Neuronal stem cell (in vitro differentiated cells): ENCODE data around the gene ANAPC7.

Experiments used
- DNase-seq: peaks from one replicate; pipeline ENCODE4 v3.0.0-alpha.2; 2013; ENCODE audit warnings: low spot score
- H2AFZ ChIP-seq: one replicate; pipeline ENCODE4 v1.6.1; 2013; ENCODE audit warnings: mild to moderate bottlenecking, low read length, inconsistent platforms
- H2AK5ac ChIP-seq: 2 replicates; pipeline ENCODE4 v1.6.1; 2013; ENCODE audit warnings: low read depth, mild to moderate bottlenecking, inconsistent platforms, low read length, moderate library complexity, mixed read lengths
- H2BK120ac ChIP-seq: 2 replicates; pipeline ENCODE4 v1.6.1; 2013; ENCODE audit warnings: low read depth, mild to moderate bottlenecking, inconsistent platforms, low read length, moderate library complexity, mixed read lengths
- H2BK12ac ChIP-seq: one replicate; pipeline ENCODE4 v1.6.1; 2013; ENCODE audit warnings: low read length, inconsistent platforms
- H2BK15ac ChIP-seq: 2 replicates; pipeline ENCODE4 v1.6.1; 2013; ENCODE audit warnings: mild to moderate bottlenecking, low read length, inconsistent platforms, mixed read lengths
- H2BK5ac ChIP-seq: one replicate; pipeline ENCODE4 v1.6.1; 2013; ENCODE audit warnings: inconsistent platforms, mild to moderate bottlenecking, low read length, moderate library complexity
- H3K14ac ChIP-seq: one replicate; pipeline ENCODE4 v1.6.1; 2013; ENCODE audit warnings: low read length, inconsistent platforms
- H3K18ac ChIP-seq: 2 replicates; pipeline ENCODE4 v1.6.1; 2013; ENCODE audit warnings: low read length, inconsistent platforms
- H3K23ac ChIP-seq: 2 replicates; pipeline ENCODE4 v1.6.1; 2013; ENCODE audit warnings: low read depth, mild to moderate bottlenecking, mixed read lengths, low read length, inconsistent platforms; ENCODE audit not compliant: poor library complexity
- H3K27ac ChIP-seq: replicated peaks from 3 replicates; pipeline ENCODE4 v1.5.1; 2013; ENCODE audit warnings: low read length, inconsistent platforms
- H3K27me3 ChIP-seq, 3 experiments: 2 replicates each; pipeline ENCODE4 v1.6.1; 2013; ENCODE audit warnings: low read length in 3 of 3, mild to moderate bottlenecking in 2 of 3, inconsistent platforms in 1 of 3, low read depth in 1 of 3, mixed read lengths in 1 of 3, moderate library complexity in 1 of 3; ENCODE audit not compliant: control insufficient read depth in 3 of 3, insufficient read depth in 3 of 3
- H3K36me3 ChIP-seq, 2 donors: replicated peaks in 1 of 2; 2 replicates each; pipeline ENCODE4 v1.6.1; 2013; ENCODE audit warnings: low read length in 2 of 2; ENCODE audit not compliant: control insufficient read depth in 2 of 2, insufficient read depth in 2 of 2
- H3K4ac ChIP-seq: 2 replicates; pipeline ENCODE4 v1.6.1; 2013; ENCODE audit warnings: inconsistent platforms, mild to moderate bottlenecking, low read length, moderate library complexity
- H3K4me1 ChIP-seq, 2 donors: 1 replicate in 1 of 2; 2 replicates in 1 of 2; pipeline ENCODE4 v1.6.1; 2013; ENCODE audit warnings: low read length in 2 of 2, low read depth in 1 of 2; ENCODE audit not compliant: control insufficient read depth in 2 of 2, insufficient read depth in 1 of 2
- H3K4me2 ChIP-seq: one replicate; pipeline ENCODE4 v1.6.1; 2013; ENCODE audit warnings: mild to moderate bottlenecking, low read length, inconsistent platforms; ENCODE audit not compliant: insufficient read depth, poor library complexity, severe bottlenecking
- H3K4me3 ChIP-seq, 2 donors: 2 replicates each; pipeline ENCODE4 v1.5.1; 2013; ENCODE audit warnings: low read length in 2 of 2, mild to moderate bottlenecking in 2 of 2, inconsistent platforms in 1 of 2, moderate library complexity in 1 of 2
- H3K79me1 ChIP-seq: one replicate; pipeline ENCODE4 v1.6.1; 2013; ENCODE audit warnings: low read depth, mild to moderate bottlenecking, inconsistent platforms, low read length, moderate library complexity
- H3K9ac ChIP-seq: one replicate; pipeline ENCODE4 v1.6.1; 2013; ENCODE audit warnings: mild to moderate bottlenecking, low read depth, low read length, inconsistent platforms; ENCODE audit not compliant: poor library complexity
- H3K9me3 ChIP-seq, 2 donors: replicated peaks in 1 of 2; 2 replicates each; pipeline versions ENCODE3 to v1.6.1; 2013; ENCODE audit warnings: low read length in 2 of 2, mild to moderate bottlenecking in 2 of 2, inconsistent platforms in 1 of 2, low read depth in 1 of 2, mixed read lengths in 1 of 2, moderate library complexity in 1 of 2; ENCODE audit not compliant: control insufficient read depth in 2 of 2, insufficient read depth in 1 of 2
- H4K8ac ChIP-seq: one replicate; pipeline ENCODE4 v1.6.1; 2013; ENCODE audit warnings: low read depth, mild to moderate bottlenecking, inconsistent platforms, low read length, moderate library complexity
- H4K91ac ChIP-seq: one replicate; pipeline ENCODE4 v1.6.1; 2013; ENCODE audit warnings: low read length, low read depth, mild to moderate bottlenecking, inconsistent platforms; ENCODE audit not compliant: poor library complexity
- WGBS, 2 donors: extraction: QIAGEN DNeasy Blood & Tissue Kit; methylation state at CpG; one replicate each; pipeline ENCODE4 v1.1.7; 2013; ENCODE audit warnings: missing lambda C conversion rate in 2 of 2, mixed read lengths in 1 of 2; ENCODE audit not compliant: insufficient read length in 2 of 2, insufficient replicate concordance in 1 of 2; ENCODE audit errors: extremely low coverage in 2 of 2; 5-methylcytosine and 5-hydroxymethylcytosine counted together

Gene ANAPC7

DNA sequence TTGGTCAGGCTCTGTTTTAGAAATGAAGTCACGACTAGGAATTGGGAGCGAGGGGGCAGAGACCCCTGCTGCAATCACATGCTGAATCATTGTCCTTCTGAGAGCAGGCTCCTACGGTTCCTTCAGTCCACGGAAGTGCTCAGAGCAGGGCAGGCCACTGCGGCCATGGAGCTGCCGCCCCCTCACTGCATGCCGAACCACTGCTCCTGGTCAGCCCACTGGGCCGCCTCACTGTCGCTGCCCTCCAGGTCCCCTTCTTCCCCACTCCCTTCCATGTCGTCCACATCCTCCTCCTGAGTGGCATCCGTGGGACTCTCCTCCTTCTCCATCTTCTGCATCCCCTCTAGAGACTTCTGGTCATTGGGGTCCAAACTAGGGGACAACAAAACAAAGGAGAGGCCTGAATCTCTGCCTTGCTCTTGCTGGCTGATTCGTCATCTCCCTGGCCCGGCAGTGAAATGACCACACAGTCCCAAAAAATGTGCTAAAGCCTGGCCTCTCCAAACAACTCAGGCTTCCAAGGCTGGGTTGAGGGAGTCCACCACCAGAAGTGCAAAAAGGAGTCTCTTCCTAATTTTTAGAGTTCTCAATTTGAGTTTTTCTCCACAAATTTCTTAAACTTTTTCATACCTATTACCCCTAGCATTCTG is 29.4 kb downstream of the ANAPC7 start:
- no peak overlapping the region for H2BK12ac ChIP-seq
- no peak overlapping the region for H2BK5ac ChIP-seq
- H4K8ac ChIP-seq = no peak overlapping the region
- H4K91ac ChIP-seq = no peak overlapping the region
- DNase-seq = no peak
- H2BK120ac ChIP-seq = no peak overlapping the region
- H3K27me3 ChIP-seq = no peaks in the 10 kb centered on the region
- WGBS, 2 donors = no CpG with 5 or more reads among the region's 13 CpGs
- peak overlapping the region; percentile 53 for H3K23ac ChIP-seq
- H3K18ac ChIP-seq = no peak overlapping the region
- H2BK15ac ChIP-seq = no peak overlapping the region
- no peak overlapping the region for H3K27ac ChIP-seq
- H3K79me1 ChIP-seq = no peaks in the 10 kb centered on the region
- peaks cover 0 to 2% of the 10 kb centered on the region in 2 donors for H3K9me3 ChIP-seq
- no peak overlapping the region for H2AK5ac ChIP-seq
- no peak overlapping the region for H3K9ac ChIP-seq
- H3K14ac ChIP-seq = no peak overlapping the region
- no peak overlapping the region for H3K4me2 ChIP-seq
- H3K4ac ChIP-seq = no peak overlapping the region
- H3K4me1 ChIP-seq = no peaks in the 10 kb centered on the region
- no peak overlapping the region for H2AFZ ChIP-seq
- no peak overlapping the region for H3K4me3 ChIP-seq
- H3K36me3 ChIP-seq = peaks cover 55 to 95% of the 10 kb centered on the region in 2 donors

DNA sequence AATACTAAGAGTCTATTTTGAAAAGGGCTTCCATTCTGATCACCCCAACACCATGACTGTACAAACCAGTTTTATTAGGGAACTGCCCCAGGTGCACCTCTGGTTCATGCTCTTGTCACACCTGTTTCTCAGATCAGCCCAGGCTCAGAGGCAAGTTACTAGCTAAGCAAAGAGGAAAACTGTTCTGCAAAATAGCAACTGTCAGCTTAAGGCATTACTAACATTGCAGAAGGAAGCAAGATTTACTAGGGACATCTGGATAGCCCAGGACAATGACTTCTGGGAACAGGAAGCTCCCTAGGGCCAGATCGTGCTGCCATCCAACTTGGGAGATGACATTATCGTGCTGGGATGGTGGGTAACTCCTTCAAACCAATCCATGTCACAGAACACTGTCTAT is 30.1 kb downstream of the ANAPC7 start:
- Histone ChIP-seq H3K4ac (no peak overlapping the region), H3K79me1 (no peaks in the 10 kb centered on the region), H4K91ac (no peak overlapping the region), H3K4me3 (no peak overlapping the region), H3K9ac (no peak overlapping the region), H3K18ac (no peak overlapping the region), H2BK5ac (no peak overlapping the region), H3K14ac (no peak overlapping the region), H2AK5ac (no peak overlapping the region), H3K27ac (no peak overlapping the region), H3K36me3 (peaks cover 51 to 89% of the 10 kb centered on the region in 2 donors), H4K8ac (no peak overlapping the region), H3K27me3 (no peaks in the 10 kb centered on the region), H3K9me3 (peaks cover 0 to 1% of the 10 kb centered on the region in 2 donors), H2AFZ (no peak overlapping the region), H3K23ac (no peak overlapping the region), H2BK12ac (no peak overlapping the region), H2BK120ac (no peak overlapping the region), H3K4me2 (no peak overlapping the region), H2BK15ac (no peak overlapping the region), H3K4me1 (no peaks in the 10 kb centered on the region)
- WGBS, 2 donors = no CpG with 5 or more reads among the region's 2 CpGs
- no peak for DNase-seq

DNA sequence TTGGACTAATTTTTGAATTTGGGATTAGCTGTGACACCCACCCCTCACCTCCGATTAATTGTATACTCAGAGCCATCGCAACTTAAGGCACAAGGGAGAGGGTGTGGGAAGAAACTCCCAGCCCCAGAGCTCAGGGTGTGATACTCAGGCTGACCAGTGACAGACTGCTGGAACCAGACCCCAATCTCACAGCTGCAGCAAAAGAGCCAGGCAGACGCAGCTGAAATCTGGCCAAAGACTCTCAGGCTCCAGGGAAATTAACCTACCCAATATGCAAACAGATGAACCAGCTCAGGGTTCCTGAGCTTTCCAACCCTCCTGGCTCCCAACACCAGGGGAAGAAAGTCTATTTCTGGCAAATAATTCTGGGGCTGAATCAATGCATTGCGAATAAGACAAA is 30.5 kb downstream of the ANAPC7 start:
- H4K8ac ChIP-seq = no peak overlapping the region
- no peak for DNase-seq
- H3K4me3 ChIP-seq = no peak overlapping the region
- H3K27me3 ChIP-seq = no peaks in the 10 kb centered on the region
- no peak overlapping the region for H3K4me2 ChIP-seq
- H3K27ac ChIP-seq = no peak overlapping the region
- no peaks in the 10 kb centered on the region for H3K79me1 ChIP-seq
- no peak overlapping the region for H4K91ac ChIP-seq
- no peaks in the 10 kb centered on the region for H3K9me3 ChIP-seq
- no peak overlapping the region for H2AFZ ChIP-seq
- H2BK120ac ChIP-seq = no peak overlapping the region
- no peak overlapping the region for H2BK15ac ChIP-seq
- no peak overlapping the region for H3K4ac ChIP-seq
- H3K23ac ChIP-seq = no peak overlapping the region
- H2AK5ac ChIP-seq = no peak overlapping the region
- H2BK12ac ChIP-seq = no peak overlapping the region
- H3K36me3 ChIP-seq = peaks cover 47 to 85% of the 10 kb centered on the region in 2 donors
- no peak overlapping the region for H3K14ac ChIP-seq
- no peaks in the 10 kb centered on the region for H3K4me1 ChIP-seq
- no peak overlapping the region for H3K9ac ChIP-seq
- no CpG with 5 or more reads among the region's 4 CpGs for WGBS, 2 donors
- H2BK5ac ChIP-seq = no peak overlapping the region
- no peak overlapping the region for H3K18ac ChIP-seq

DNA sequence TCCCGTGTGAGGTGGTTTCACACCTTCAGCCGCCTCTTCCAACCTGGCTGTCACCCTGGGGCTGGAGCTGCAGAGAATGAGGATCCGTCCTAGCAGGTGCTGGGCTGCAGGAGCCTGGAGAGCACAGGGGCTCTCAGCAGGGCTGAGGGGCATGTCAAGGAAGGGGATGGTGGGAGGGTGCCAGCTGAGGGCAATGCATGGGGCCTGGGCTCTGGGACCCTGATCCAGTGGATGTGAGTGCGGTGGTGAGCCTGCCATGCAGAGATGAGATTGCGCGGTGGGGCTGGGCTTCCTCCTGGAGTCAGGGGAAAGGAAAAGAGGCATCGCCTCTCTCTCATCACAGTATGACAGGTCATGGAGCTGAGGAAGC is 31.5 kb downstream of the ANAPC7 start:
- no CpG with 5 or more reads among the region's 7 CpGs for WGBS, 2 donors
- peak overlapping the region; percentile 74 for H3K23ac ChIP-seq
- no peak overlapping the region for H2BK15ac ChIP-seq
- no peak overlapping the region for H2BK12ac ChIP-seq
- H3K9me3 ChIP-seq = no peaks in the 10 kb centered on the region
- H3K14ac ChIP-seq = no peak overlapping the region
- H3K4me3 ChIP-seq = no peak overlapping the region
- H3K27me3 ChIP-seq = no peaks in the 10 kb centered on the region
- peaks cover 39 to 76% of the 10 kb centered on the region in 2 donors for H3K36me3 ChIP-seq
- H3K4ac ChIP-seq = no peak overlapping the region
- no peak overlapping the region for H4K8ac ChIP-seq
- no peak overlapping the region for H2BK120ac ChIP-seq
- H2AFZ ChIP-seq = no peak overlapping the region
- no peak overlapping the region for H3K27ac ChIP-seq
- H3K9ac ChIP-seq = no peak overlapping the region
- H3K18ac ChIP-seq = no peak overlapping the region
- H3K4me2 ChIP-seq = no peak overlapping the region
- no peak overlapping the region for H2BK5ac ChIP-seq
- H2AK5ac ChIP-seq = no peak overlapping the region
- peaks cover 2% of the 10 kb centered on the region in 2 donors for H3K4me1 ChIP-seq
- DNase-seq = no peak
- H3K79me1 ChIP-seq = no peaks in the 10 kb centered on the region
- H4K91ac ChIP-seq = no peak overlapping the region
